Adrenal gland (tissue), 5 donors: ENCODE results near the gene PDZD7.

Experiments
- CTCF ChIP-seq, 6 experiments: fragments of 450-650 bp in 4 of 6; fragments of 200-600 bp in 2 of 6; sonication (generic) in 1 of 6; IDR thresholded peaks; 1 replicate in 5 of 6; 2 replicates in 1 of 6; pipeline versions ENCODE4 v1.5.1 to v1.8.0; 2016 to 2021; ENCODE audit warnings: antibody characterized with exemption in 6 of 6, mild to moderate bottlenecking in 2 of 6, moderate library complexity in 1 of 6
- POLR2A ChIP-seq, 2 donors: fragments of 450-650 bp; IDR thresholded peaks; one replicate each; pipeline ENCODE4 v1.6.1; 2017; ENCODE audit warnings: antibody characterized with exemption in 2 of 2, mild to moderate bottlenecking in 2 of 2, moderate library complexity in 1 of 2
- donor health status: DM: no; HTN: no; CAD: no.

GRCh38 chr10:100978121-100978900 lies 52.6 kb downstream of the PDZD7 start:
- TF ChIP-seq CTCF (IDR thresholded peaks at IDR 0.05) (no peak), POLR2A (IDR thresholded peaks at IDR 0.05) (no peak)
